Measurements from ENCODE around the gene TTC39C. TPM values are rescaled to one million over a fixed set of nuclear protein-coding genes. Genes with fewer than 3 reads are reported as not detected.

Gene TTC39C
- total RNA-seq, 4 donors from 2014 or later = 10.6 to 25.4 (median 12.9) TPM

DNA sequence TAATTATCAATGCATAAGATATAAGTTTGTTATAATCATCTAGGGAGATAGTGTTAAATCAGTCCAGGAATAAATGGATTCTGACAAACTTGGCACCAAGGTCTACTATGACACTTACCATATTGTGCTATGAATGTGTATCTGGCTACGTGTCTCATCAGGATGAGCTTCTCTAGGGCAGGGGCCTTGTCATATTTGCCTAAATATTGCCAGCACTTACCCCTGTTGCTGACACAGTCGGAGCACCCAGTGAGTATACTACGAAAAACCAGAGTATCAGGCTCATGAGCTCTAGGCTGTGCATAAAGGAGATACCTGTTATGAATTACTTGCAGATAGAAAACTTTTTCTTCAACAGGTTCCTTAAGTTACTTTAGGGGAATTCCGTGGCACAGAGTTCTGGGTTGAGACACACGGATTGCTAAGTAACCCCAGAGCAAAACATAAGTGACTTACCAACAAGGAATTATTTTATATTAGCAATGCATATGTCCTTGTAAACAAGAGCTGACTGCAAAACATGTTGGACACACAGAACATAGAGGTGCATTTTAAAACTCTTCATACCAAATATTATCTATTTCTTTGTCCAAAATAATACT lies 7.7 kb upstream of the TTC39C start:
- no peaks in the 10 kb centered on the region for H3K4me1 ChIP-seq
- DNase-seq = no peak
- H3K4me3 ChIP-seq (replicated peaks in 1 of 3) = no peak overlapping the region
- H3K27me3 ChIP-seq = no peaks in the 10 kb centered on the region
- intact Hi-C loops (cut with DNase I) = no loop called here
- 96 to 97% methylated on average over 5 of the region's 5 CpGs for WGBS, 2 donors
- H3K36me3 ChIP-seq = no peaks in the 10 kb centered on the region
- TF ChIP-seq, protein P1, sequence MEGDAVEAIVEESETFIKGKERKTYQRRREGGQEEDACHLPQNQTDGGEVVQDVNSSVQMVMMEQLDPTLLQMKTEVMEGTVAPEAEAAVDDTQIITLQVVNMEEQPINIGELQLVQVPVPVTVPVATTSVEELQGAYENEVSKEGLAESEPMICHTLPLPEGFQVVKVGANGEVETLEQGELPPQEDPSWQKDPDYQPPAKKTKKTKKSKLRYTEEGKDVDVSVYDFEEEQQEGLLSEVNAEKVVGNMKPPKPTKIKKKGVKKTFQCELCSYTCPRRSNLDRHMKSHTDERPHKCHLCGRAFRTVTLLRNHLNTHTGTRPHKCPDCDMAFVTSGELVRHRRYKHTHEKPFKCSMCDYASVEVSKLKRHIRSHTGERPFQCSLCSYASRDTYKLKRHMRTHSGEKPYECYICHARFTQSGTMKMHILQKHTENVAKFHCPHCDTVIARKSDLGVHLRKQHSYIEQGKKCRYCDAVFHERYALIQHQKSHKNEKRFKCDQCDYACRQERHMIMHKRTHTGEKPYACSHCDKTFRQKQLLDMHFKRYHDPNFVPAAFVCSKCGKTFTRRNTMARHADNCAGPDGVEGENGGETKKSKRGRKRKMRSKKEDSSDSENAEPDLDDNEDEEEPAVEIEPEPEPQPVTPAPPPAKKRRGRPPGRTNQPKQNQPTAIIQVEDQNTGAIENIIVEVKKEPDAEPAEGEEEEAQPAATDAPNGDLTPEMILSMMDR (IDR thresholded peaks at IDR 0.05) = no peak
- TF ChIP-seq POLR2A (IDR thresholded peaks at IDR 0.05) = no peak
- H3K27ac ChIP-seq = no peak overlapping the region
- H3K9me3 ChIP-seq = no peaks in the 10 kb centered on the region

DNA sequence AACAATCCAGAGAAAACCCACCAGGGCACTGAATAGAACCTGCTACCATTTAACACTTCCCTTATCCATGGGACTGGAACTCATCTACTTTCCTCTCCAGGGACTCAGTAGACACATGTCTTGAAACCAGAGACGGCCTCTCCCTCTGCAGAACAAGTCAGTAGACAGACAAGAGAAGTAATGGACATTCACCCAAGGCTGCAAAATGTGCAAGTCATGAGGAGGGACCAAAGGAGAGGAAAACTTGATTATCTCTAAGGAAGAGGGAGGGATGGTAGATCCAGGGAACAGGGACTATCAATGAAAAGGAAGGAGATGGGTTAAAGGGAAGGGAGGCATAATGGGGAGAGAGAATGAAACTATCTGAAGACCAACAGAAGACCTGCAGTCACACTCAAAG lies 5.3 kb upstream of the TTC39C start:
- DNase-seq = no peak
- intact Hi-C loops (cut with DNase I) = no loop called here
- TF ChIP-seq, protein P1 (IDR thresholded peaks at IDR 0.05) = no peak
- TF ChIP-seq POLR2A (IDR thresholded peaks at IDR 0.05) = no peak

DNA sequence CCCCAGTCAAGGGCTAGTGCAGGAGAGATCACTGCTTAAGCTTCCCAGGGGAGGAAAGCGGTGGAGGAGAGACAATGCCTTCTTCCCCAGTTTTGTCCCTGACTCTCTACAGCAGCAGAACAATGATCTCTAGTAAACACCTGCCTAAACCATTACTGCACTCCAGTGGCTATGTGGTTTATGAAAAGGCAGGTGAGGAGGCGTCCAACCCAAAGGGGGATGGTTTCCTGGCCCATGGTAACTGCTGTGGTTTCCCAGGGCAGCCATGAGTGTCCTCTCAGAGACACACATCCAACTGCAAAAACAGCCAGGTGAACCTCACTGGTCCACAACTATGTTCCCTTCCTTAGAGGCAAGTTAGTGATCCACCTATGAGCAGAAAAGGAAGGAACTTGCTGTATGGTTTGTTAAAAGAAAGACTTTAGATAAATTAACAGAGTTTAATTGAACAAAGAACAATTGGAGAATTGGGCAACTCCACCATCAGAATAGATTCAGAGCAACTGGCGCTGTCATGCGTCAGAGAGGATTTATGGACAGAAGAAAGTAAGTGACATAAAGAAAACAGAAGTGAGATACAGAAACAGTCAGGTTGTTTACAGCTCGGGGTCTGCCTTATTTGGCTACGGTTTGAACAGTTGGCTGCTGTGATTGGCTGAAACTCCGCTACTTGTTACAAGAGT lies 4.8 kb upstream of the TTC39C start:
- H3K4me1 ChIP-seq = peaks cover 3% of the 10 kb centered on the region in 2 donors
- H3K9me3 ChIP-seq = no peaks in the 10 kb centered on the region
- TF ChIP-seq POLR2A (IDR thresholded peaks at IDR 0.05) = no peak
- TF ChIP-seq, protein P1 (IDR thresholded peaks at IDR 0.05) = no peak
- H3K36me3 ChIP-seq = no peaks in the 10 kb centered on the region
- H3K27ac ChIP-seq = no peak overlapping the region
- no peak overlapping the region for H3K4me3 ChIP-seq (replicated peaks in 1 of 3)
- no peaks in the 10 kb centered on the region for H3K27me3 ChIP-seq
- DNase-seq = no peak
- intact Hi-C loops (cut with DNase I) = no loop called here
- 77 to 86% methylated on average over 7 of the region's 7 CpGs for WGBS, 2 donors

More for the DNA sequence above, 5.3 kb upstream of the TTC39C start:
- H3K4me1 ChIP-seq = peaks cover 3% of the 10 kb centered on the region in 2 donors
- H3K36me3 ChIP-seq = no peaks in the 10 kb centered on the region
- no peak overlapping the region for H3K27ac ChIP-seq
- no peak overlapping the region for H3K4me3 ChIP-seq (replicated peaks in 1 of 3)
- WGBS, 2 donors = 85 to 89% methylated on average over 1 of the region's 1 CpG
- H3K27me3 ChIP-seq = no peaks in the 10 kb centered on the region
- H3K9me3 ChIP-seq = no peaks in the 10 kb centered on the region

DNA sequence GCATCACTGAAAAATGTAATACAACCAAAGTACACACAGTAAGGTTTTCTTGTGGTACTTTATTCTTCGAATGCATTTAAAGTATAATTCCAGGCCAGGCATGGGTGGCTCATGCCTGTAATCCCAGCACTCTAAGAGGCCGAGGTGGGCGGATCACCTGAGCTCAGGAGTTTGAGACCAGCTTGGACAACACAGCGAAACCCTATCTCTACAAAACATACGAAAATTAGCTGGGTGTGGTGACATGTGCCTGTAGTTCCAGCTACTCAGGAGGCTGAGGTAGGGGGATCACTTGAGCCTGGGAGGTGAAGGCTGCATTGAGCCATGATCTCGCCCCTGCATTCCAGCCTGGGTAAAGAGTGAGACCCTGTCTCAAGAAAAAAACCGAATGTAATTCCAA lies 3.9 kb upstream of the TTC39C start:
- WGBS, 2 donors = 91 to 94% methylated on average over 7 of the region's 7 CpGs
- Histone ChIP-seq H3K36me3 (no peaks in the 10 kb centered on the region), H3K27me3 (no peaks in the 10 kb centered on the region), H3K4me1 (peaks cover 3% of the 10 kb centered on the region in 2 donors), H3K27ac (no peak overlapping the region), H3K9me3 (no peaks in the 10 kb centered on the region), H3K4me3 (replicated peaks in 1 of 3) (no peak overlapping the region)
- TF ChIP-seq, protein P1 (IDR thresholded peaks at IDR 0.05) = no peak
- no peak for TF ChIP-seq POLR2A (IDR thresholded peaks at IDR 0.05)
- DNase-seq = no peak
- intact Hi-C loops (cut with DNase I) = no loop called here

Data from thyroid gland (tissue), 4 donors.